Astrocyte of the spinal cord (primary cell): Measurements from ENCODE around the gene DXO.
A peak's percentile ranks its signal among the peaks of the same experiment; 100 is the strongest.

Experiments used
- DNase-seq: peaks from one replicate; pipeline ENCODE4 v3.0.0; 2011; ENCODE audit warnings: low read depth, low spot score
- H3K4me3 ChIP-seq: 2 replicates; pipeline ENCODE4 v1.5.1; 2011; ENCODE audit warnings: low read depth, mild to moderate bottlenecking, low read length, moderate library complexity
- in situ Hi-C: cut with HindIII; loops from 2 replicates; pipeline ENCODE4 v1.10.0; 2017; ENCODE audit warnings: low sequenced_read_pairs
- TF ChIP-seq, protein P1 (sequence below): IDR thresholded peaks from 2 replicates; pipeline ENCODE4 v1.5.1; 2012; ENCODE audit warnings: low read depth, mild to moderate bottlenecking, low read length, inconsistent platforms

DXO gene

DNA sequence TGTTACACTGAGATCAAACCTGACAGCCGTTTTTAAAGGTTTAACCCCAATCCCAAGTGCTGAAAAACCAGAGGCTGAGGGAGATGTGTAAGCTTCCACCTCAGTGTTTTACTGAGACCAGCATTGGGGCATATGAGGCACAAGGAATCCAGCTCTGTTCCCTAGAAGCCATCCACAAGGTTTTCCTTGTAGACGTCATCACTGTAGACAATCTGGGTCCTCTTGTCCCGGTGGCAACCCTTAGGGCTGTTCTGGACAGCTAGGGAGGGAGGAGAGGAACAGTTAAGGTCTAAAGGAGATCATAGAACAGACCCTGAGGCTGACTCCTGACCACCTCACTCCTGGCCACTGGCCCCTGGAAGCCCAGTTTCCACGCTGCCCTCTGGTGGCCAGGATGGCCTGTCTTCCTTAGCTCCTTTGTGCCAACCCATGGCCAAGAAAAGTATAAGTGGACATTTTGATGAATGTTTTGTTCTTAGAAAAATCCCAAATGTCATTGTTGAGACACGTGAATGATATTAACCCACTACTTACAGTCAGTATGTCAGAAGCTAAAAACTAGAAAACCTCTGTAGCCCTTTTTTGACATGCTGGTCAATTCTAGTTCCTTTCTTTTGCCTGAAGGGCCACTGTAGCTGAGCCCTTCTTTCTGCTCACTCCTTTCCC is 19.7 kb downstream of the DXO start:
- TF ChIP-seq, protein P1, sequence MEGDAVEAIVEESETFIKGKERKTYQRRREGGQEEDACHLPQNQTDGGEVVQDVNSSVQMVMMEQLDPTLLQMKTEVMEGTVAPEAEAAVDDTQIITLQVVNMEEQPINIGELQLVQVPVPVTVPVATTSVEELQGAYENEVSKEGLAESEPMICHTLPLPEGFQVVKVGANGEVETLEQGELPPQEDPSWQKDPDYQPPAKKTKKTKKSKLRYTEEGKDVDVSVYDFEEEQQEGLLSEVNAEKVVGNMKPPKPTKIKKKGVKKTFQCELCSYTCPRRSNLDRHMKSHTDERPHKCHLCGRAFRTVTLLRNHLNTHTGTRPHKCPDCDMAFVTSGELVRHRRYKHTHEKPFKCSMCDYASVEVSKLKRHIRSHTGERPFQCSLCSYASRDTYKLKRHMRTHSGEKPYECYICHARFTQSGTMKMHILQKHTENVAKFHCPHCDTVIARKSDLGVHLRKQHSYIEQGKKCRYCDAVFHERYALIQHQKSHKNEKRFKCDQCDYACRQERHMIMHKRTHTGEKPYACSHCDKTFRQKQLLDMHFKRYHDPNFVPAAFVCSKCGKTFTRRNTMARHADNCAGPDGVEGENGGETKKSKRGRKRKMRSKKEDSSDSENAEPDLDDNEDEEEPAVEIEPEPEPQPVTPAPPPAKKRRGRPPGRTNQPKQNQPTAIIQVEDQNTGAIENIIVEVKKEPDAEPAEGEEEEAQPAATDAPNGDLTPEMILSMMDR: peak; percentile 89
- in situ Hi-C loops: no loop called here
- H3K4me3 ChIP-seq: no peak overlapping the region
- DNase-seq: peak; percentile 61

DNA sequence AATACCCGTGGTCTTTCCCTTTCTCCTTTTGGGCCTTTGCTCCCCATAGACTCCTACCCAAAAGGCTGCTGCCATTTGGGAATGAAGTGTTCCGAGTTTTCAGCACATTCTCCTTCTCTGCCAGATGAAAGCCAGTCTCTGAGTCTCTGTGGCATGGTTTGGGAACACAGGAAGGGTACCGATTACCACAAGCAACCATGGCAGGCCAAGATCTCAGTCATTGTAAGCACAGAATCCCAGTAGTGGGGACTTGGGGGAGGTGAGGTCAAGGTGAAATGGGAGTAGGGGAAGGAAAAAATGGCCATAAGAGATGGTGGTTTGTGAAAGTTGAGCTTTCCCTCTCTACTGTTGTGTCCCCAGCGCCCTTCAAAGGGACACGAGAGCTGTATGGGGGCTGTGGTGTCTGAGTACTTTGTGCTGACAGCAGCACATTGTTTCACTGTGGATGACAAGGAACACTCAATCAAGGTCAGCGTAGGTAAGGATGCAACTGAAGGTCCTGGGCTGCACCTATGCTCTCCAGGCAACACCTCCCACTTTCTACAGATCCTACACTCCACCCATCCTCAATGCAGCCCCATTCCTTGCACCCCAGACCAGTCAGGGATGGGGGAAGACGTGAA is 21.9 kb downstream of the DXO start:
- TF ChIP-seq, protein P1: no peak
- in situ Hi-C loops: no loop called here

DNA sequence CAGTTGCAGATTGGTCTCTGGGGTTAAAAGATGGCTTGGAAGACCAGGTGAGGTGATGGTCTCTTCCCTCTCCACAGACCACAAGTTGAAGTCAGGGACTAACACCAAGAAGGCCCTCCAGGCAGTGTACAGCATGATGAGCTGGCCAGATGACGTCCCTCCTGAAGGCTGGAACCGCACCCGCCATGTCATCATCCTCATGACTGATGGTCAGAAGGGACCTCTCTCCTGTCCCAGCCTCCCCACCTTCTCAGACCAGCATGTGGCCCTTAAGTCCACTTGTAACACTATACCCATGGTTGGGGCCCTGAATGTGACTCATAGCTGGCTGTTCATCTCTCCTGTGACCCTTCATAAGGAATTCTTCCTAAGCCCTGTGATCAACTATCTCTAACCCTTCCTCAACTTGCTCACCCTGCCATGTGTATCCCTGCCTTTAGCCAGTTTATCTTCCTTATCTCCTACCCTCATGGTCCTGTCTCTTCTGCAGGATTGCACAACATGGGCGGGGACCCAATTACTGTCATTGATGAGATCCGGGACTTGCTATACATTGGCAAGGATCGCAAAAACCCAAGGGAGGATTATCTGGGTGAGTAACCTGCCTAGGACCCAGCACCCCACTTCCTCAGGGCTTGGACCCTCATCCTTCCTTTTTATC is 23.1 kb downstream of the DXO start:
- TF ChIP-seq, protein P1: no peak
- in situ Hi-C loops: no loop called here
- DNase-seq: peak; percentile 17
- no peak overlapping the region for H3K4me3 ChIP-seq

More for the DNA sequence above, 21.9 kb downstream of the DXO start:
- no peak for DNase-seq
- no peak overlapping the region for H3K4me3 ChIP-seq

DNA sequence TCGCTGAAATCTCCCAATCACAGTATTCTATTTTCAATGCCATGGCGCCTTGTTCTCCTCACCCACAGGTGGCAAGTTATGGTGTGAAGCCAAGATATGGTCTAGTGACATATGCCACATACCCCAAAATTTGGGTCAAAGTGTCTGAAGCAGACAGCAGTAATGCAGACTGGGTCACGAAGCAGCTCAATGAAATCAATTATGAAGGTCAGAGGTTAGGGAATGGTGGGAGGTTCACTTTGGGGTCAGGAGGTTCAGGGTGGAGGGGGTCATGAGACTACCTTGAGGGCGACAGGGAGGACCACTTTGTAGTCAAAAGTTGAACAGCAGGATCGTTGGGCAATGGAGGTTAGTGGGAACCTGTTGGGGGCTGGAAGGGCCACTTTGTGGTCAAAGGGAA is 23.6 kb downstream of the DXO start:
- DNase-seq: no peak
- TF ChIP-seq, protein P1: no peak

DNA sequence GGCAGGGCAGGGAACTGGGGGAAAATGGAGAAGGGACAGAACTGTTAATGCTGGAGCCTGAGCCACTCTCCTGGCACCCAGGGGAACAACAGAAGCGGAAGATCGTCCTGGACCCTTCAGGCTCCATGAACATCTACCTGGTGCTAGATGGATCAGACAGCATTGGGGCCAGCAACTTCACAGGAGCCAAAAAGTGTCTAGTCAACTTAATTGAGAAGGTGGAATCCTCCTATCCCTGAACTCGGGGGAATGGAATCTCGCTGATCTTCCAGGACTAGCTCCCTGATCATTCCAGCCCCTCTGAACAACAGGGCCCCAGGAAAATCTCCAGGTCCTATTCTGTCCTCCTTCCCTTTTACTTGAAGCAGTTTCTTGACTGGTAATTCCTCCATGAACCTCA is 24.1 kb downstream of the DXO start:
- H3K4me3 ChIP-seq: no peak overlapping the region
- in situ Hi-C loops: no loop called here
- DNase-seq: no peak
- TF ChIP-seq, protein P1: no peak

More for the DNA sequence above, 23.6 kb downstream of the DXO start:
- in situ Hi-C loops: no loop called here
- no peak overlapping the region for H3K4me3 ChIP-seq

DNA sequence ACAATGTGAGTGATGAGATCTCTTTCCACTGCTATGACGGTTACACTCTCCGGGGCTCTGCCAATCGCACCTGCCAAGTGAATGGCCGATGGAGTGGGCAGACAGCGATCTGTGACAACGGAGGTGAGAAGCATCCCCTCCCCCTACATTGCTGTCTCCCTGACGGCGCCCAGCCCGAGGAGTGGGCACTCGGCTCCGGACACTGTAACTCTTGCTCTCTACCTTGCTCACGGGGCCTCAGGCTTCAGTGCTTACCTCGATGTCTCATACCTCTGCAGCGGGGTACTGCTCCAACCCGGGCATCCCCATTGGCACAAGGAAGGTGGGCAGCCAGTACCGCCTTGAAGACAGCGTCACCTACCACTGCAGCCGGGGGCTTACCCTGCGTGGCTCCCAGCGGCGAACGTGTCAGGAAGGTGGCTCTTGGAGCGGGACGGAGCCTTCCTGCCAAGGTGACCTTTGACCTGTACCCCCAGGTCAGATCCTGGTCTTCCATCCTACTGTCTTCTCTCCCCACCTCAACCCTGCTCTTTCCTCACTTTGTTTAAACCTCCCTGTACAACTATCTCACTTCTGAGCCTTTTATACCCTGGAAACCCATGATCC is 24.8 kb downstream of the DXO start:
- TF ChIP-seq, protein P1: no peak
- no peak for DNase-seq
- in situ Hi-C loops: no loop called here
- no peak overlapping the region for H3K4me3 ChIP-seq
